ENCODE data around the gene PLEK. TPM values are rescaled to one million over a fixed set of nuclear protein-coding genes. Genes with fewer than 3 reads are reported as not detected.
A peak's percentile ranks its signal among the peaks of the same experiment; 100 is the strongest.

The PLEK gene
- total and polyA plus RNA-seq, 10 of the 15 experiments (the other 5 are each of a cell fraction or from before 2014, with no cell fraction given), result 229 to 804 (median 362) TPM

DNA sequence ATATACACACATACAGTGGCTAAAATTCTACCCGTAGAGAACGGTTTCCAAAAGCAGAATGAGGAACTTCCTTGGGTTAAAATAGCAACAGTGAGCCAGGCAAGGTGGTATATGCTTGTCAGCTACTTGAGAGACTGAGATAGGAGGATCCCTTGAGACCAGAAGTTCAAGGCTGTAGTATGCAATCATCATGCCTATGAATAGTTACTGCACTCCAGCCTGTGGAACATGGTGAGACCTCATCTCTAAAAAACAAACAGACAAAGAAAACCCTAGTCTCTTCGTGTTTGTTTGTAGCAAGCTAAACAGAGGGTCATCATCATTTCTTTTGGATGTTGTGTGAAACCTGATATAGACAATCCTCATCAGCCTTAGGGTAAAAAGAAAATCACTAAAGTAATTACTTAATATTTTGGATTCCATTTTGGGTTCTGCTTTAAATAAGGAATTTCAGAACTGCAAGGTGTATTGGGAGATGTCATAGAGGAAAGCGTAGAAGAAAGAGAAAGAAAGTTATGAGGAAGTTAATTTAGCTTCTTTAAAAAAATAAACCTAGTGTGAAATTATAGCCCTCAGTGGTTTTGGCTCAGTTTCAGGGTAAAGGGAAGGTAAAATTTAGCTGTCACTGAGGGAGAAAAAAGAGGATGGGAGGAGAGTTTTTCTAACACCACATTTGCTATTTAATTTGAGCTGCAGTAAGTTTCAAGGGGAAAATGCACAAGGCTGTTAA, 46.5 kb downstream of the PLEK start (continued):
- TF ChIP-seq SREBF1 (IDR thresholded peaks at IDR 0.05; ENCODE audit: low read length) (no peak), SMAD1 (IDR thresholded peaks at IDR 0.05; ENCODE audit: low read depth, partially characterized antibody) (peak; percentile 64), ELK1 (IDR thresholded peaks at IDR 0.05; ENCODE audit: low read depth, low read length) (no peak), IRF4 (IDR thresholded peaks at IDR 0.05; ENCODE audit: low read depth, low read length) (no peak), TAF1 (IDR thresholded peaks at IDR 0.05; ENCODE audit: borderline replicate concordance, low read depth, low read length) (no peak), NRF1 (conservative IDR thresholded peaks at IDR 0.05; ENCODE audit: low read depth, low read length) (no peak), ZNF384 (IDR thresholded peaks at IDR 0.05; ENCODE audit: borderline replicate concordance, low read depth, low read length) (peak; percentile 75; the same call in 1 of the 2 replicates), RUNX3 (IDR thresholded peaks at IDR 0.05; ENCODE audit: low read length) (peak; percentile 76), YBX1 (IDR thresholded peaks at IDR 0.05) (no peak), ZNF24 (IDR thresholded peaks at IDR 0.05) (no peak), ATF3 (IDR thresholded peaks at IDR 0.05; ENCODE audit: borderline replicate concordance, extremely low read depth, low read depth, low read length) (no peak), KLF5 (IDR thresholded peaks at IDR 0.05; ENCODE audit: partially characterized antibody) (no peak), WRNIP1 (IDR thresholded peaks at IDR 0.05; ENCODE audit: borderline replicate concordance, low read depth, low read length) (no peak), NR2C1 (IDR thresholded peaks at IDR 0.05) (no peak), POU2F2 (IDR thresholded peaks at IDR 0.05; ENCODE audit: borderline replicate concordance, low read depth, low read length) (peak; percentile 18; the same call in 1 of the 3 replicates), ZNF274 (IDR thresholded peaks at IDR 0.05; ENCODE audit: insufficient read depth, insufficient read length) (no peak), ZNF592 (IDR thresholded peaks at IDR 0.05) (no peak), JUNB (IDR thresholded peaks at IDR 0.05) (no peak), PRDM15 (CRISPR knock-in tag; IDR thresholded peaks at IDR 0.05) (no peak)
- TF ChIP-seq, protein P1, sequence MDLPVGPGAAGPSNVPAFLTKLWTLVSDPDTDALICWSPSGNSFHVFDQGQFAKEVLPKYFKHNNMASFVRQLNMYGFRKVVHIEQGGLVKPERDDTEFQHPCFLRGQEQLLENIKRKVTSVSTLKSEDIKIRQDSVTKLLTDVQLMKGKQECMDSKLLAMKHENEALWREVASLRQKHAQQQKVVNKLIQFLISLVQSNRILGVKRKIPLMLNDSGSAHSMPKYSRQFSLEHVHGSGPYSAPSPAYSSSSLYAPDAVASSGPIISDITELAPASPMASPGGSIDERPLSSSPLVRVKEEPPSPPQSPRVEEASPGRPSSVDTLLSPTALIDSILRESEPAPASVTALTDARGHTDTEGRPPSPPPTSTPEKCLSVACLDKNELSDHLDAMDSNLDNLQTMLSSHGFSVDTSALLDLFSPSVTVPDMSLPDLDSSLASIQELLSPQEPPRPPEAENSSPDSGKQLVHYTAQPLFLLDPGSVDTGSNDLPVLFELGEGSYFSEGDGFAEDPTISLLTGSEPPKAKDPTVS (IDR thresholded peaks at IDR 0.05; ENCODE audit: low read depth, low read length), result no peak

Measured in GM12878 (cell line).